GM12875 (cell line): ENCODE results near the gene HOXC10.

Source experiments
- H3K4me3 ChIP-seq: one replicate; pipeline ENCODE4 v1.5.1; 2011; ENCODE audit warnings: low read depth, low read length, control low read depth
- TF ChIP-seq, protein P1 (sequence below): IDR thresholded peaks from 2 replicates; pipeline ENCODE4 v1.5.1; 2011; ENCODE audit warnings: low read depth, mild to moderate bottlenecking, control low read depth, inconsistent platforms, low read length, moderate library complexity, borderline replicate concordance; ENCODE audit not compliant: insufficient read depth

HOXC10 gene

DNA sequence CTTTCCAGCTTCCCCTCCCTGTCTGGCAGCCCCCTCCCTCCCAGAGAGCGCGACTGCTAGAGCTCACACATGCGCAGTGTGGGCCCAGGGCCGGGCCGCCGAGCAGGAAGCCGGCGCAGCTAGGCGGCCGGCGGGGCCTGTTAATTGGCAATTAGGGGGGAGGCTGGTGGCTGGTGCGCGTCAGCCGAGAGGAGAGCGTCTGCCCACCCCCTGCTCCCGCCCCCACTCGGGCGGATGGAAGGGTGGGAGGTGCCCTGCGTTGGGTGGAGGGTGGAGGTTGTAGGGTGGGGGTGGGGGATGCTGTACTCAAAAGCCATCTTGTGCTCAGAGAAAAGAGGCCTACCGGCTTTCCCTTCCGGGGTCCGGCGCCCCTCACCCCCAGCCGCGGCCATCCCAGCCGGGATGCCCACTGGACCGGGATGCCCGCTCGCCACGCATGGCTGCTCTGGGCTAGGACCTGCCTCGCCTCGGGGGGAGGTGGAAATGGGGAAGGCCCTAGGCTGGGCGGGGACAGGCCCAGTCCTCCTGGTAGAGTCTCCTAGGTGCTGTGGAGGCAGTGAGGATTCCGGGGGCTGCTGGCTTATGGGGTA is 33.0 kb downstream of the HOXC10 start:
- H3K4me3 ChIP-seq: peak overlapping the region; percentile 69
- TF ChIP-seq, protein P1, sequence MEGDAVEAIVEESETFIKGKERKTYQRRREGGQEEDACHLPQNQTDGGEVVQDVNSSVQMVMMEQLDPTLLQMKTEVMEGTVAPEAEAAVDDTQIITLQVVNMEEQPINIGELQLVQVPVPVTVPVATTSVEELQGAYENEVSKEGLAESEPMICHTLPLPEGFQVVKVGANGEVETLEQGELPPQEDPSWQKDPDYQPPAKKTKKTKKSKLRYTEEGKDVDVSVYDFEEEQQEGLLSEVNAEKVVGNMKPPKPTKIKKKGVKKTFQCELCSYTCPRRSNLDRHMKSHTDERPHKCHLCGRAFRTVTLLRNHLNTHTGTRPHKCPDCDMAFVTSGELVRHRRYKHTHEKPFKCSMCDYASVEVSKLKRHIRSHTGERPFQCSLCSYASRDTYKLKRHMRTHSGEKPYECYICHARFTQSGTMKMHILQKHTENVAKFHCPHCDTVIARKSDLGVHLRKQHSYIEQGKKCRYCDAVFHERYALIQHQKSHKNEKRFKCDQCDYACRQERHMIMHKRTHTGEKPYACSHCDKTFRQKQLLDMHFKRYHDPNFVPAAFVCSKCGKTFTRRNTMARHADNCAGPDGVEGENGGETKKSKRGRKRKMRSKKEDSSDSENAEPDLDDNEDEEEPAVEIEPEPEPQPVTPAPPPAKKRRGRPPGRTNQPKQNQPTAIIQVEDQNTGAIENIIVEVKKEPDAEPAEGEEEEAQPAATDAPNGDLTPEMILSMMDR: no peak

DNA sequence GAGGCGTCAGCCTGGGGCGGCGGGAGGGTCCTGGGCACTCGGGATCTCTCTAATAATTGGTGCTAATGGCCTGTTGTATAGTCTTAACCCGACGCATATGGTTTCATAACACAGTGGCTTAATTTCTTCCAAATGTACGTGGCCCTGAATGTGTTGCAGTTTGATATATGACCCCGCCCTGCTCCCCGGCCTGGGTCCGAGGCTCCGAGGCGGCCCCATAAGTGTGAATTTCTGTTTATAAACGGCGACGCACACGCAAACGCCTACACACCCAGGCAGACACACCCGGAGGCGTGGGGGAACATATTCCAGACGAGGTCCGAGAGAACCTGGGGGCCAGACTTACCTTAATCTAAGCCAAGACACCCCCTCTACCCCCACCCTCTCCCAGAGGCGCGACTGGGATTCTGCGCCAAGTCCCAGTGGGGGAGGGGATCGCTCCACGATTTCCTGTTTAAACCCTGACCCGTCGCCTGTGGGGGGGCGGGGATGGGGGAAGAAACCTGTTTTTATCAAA is 33.6 kb downstream of the HOXC10 start:
- H3K4me3 ChIP-seq: peak overlapping the region; percentile 69
- TF ChIP-seq, protein P1: no peak

DNA sequence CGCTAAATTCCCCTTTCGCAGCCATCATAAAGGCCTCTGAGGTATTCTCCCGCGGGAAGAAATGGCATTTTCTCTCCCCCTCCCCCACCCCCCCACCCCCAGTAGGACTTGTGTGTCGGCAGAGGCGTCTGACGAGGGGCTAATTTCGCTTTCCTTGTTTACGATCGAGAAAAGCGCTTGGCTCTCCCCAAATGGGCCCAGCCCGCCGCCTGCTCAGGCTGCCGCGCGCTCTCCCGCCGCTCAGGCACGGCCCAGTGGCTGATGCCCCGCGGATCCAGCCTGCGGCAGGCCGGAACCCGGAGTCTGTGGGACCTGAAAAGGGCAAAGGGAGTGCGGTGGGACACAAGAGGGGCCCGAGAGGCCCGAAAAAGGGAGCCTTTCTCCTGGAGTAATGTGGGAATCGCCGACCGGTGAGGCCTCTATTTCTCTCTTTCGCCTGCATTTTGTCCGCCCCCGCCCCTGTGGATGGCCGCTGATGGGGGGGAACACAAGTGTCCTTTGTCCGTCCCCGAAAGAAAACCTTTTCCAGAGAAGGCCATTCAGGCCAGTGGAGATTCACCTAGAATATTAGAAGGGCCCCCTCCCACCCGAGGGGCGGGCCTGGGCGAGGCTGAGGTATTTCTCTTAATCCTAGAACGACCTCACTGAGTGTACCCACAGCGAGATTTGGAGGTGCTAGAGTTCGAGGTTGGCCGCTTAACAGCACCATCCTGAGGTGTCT is 34.3 kb downstream of the HOXC10 start:
- TF ChIP-seq, protein P1: no peak
- no peak overlapping the region for H3K4me3 ChIP-seq

DNA sequence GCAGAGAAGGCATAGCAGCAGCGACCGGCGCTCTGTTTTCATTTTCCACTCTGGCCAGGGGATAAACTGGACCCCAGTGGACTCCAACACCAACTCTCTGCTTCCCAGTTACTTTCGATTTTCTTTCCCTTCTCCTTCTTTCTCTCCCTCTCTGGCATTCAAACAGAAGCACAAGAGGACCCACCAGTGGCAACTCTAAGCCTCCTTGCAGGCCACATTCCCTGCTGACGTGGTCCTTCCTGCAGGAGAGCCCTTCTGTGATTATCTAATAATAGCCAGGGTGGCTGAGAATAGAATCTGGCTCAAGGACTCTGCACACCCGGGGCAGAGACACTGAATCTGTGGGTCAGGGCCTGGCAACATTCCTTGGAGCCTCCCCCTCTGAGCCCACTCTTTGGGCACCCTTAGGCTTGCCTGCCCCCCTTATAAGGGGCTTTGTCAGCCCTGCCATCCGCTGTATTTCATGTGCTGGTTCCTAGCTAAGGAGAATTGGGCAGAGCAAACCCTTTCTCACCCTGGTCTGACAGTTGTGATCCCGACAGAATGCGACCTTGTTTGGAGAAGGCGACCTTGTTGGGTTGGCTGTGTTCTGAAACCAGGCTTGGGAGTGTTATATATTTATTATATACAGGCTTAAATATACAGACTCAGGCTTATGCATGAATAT is 35.1 kb downstream of the HOXC10 start:
- TF ChIP-seq, protein P1: no peak
- no peak overlapping the region for H3K4me3 ChIP-seq

DNA sequence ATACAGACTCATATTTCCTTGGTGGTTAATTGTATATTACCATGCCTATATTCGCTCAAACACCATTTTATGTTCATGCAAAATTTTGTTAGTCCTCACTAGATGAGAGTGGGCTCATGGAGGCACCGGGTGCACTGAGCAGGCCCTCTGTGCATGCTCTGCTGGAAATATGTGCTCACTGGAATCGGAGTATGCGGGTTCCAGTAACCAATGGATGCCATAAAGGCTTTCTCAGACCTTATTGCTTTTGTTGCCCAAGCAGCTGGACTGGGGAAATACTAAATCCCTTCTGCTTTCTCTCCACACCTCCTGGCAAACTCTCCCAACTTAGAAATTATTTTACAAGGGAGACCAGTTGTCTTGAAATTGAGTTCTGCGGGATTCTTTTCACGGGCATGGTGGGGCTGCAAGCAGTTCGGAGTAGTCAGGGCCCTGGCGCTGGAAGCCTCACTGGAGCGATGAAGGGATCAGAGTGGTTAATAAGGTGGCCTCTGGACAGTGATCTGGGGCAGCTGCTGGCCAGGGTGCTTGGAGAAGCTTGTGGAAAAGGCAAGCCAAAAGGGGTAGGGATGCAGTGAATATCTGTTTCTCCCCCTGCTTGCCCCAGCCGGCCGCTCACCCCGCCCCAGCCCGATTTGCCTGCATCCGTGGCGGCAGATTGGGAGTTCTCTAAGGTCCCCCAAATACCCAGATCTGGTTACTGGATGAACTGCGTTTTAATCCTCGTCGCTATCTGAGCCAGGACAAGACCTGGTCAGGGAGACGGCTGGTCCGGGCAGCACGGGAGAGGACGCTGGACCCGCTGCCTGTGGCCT is 35.9 kb downstream of the HOXC10 start:
- H3K4me3 ChIP-seq: no peak overlapping the region

DNA sequence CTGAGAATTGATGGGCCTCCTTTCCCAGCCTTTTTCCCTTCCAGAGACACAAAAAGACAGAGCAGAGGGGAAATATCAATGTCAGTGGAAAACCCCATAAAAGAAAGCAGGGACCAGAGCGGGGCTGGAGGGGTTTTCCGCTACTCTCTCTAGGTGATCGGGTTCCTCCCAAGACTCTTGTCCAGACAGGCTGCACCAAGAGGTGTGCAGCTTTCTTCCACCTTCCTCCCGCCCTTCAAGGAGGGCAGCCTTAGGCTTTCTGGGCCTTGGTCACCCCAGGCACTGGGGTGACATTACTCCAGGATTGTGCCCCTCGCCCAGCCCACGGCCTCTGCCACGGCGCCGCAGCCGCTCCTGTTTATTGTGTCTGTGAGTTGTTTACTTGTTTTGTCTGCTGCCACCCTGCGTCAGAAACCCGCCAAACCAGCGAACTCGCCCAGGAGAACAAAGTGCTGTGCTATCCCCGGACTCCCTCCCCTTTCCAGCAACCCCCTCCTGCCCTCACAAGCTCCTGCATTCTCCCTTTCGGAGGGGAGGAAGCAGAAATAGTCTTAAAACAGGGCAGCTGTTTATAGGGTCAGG is 36.6 kb downstream of the HOXC10 start:
- H3K4me3 ChIP-seq: peak overlapping the region; percentile 11
- TF ChIP-seq, protein P1: peak; percentile 51

More for the DNA sequence above, 35.9 kb downstream of the HOXC10 start:
- TF ChIP-seq, protein P1: no peak
